GM12892 (cell line): ENCODE measurements around the gene KCNJ13. TPM values are rescaled to one million over a fixed set of nuclear protein-coding genes. Genes with fewer than 3 reads are reported as not detected.

ENCODE experiments used
- DNase-seq: peaks from one replicate; pipeline ENCODE4 v3.0.0; 2011; ENCODE audit not compliant: insufficient read length
- FAIRE-seq: peaks from 2 replicates; lab custom pipeline; 2011; peaks lifted over from hg19 to GRCh38; lab: Jason Lieb, UNC
- POLR2A ChIP-seq: IDR thresholded peaks from 2 replicates; pipeline ENCODE4 v1.6.1; 2011; ENCODE audit warnings: low read depth, low read length, control low read depth
- POLR2AphosphoS5 ChIP-seq: IDR thresholded peaks from 2 replicates; pipeline ENCODE4 v1.6.1; 2011; ENCODE audit warnings: low read depth, low read length, control low read depth
- TAF1 ChIP-seq: IDR thresholded peaks from 2 replicates; pipeline ENCODE4 v1.6.1; 2011; ENCODE audit warnings: low read depth, mild to moderate bottlenecking, control low read depth, low read length, borderline replicate concordance
- polyA plus RNA-seq: library from polyadenylated mRNA; unstranded; fragments of >200 nt; gene quantifications from one replicate; pipeline ENCODE4 v1.2.1, GENCODE V29; 2012; ENCODE audit warnings: missing spikeins, inconsistent platforms; ENCODE audit not compliant: missing spikeins

KCNJ13 gene
- 0.89 TPM for polyA plus RNA-seq

DNA sequence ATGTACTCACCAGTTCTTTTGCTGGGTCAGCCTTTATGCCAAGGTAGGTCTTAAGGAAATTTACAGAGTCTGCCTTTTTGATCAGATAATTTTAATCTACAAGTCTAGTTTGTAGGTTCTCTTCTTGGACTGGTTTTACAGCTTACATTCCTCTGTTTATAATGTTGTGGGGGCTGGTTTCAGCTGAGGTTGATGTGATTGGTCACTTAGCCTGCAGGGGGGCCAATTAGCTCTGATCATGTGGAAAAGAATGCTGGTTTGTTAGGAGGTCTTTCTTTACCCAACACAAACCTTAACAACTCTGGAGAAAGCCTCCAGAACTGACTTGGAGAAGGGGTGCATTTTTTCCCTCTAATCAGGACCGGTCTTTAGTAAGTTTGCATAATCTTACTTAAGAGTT, at the start of gene KCNJ13:
Gene KCNJ13 (minus strand): TSS at position 131 of the 400 bp plus-strand sequence. CDS start 5,203 bp downstream, outside the sequence.
- TF ChIP-seq POLR2A (no peak), POLR2AphosphoS5 (no peak), TAF1 (no peak)
- FAIRE-seq (no peak), DNase-seq (no peak)

DNA sequence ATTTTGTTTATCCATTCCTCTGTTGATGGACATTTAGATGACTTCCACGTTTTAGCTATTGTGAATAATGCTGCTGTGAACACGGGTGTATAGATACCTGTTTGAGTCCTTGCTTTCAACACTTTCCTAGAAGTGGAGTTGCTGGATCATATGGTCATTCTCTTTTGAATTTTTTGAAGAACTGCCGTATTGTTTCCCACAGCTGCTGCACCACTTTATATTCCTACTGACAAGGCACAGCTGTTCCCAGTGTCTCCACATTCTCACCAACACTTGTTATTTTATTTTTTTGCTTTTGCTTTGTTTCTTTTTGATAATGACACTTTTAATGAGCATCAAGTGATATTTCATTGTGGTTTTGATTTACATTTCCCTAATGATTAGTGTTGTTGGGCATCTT, 41.4 kb upstream of the KCNJ13 start:
- DNase-seq, result no peak
- FAIRE-seq, result no peak
- TF ChIP-seq POLR2A (no peak), POLR2AphosphoS5 (no peak), TAF1 (no peak)

DNA sequence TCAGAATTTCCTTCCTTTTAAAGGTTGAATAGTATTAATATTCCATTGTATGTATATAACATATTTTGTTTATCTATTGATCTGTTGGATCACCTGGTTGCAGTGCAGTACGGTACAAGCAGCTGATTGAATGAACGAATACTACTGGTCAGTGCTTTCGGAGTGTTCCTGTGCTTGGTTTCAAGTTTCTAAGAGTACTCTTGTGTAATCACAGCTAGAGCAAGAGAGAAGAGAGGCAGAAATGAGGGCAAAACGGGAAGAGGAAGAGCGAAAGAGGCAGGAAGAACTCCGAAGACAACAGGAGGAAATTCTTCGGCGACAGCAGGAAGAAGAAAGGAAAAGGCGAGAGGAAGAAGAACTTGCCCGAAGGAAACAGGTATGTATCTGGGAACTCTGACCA, 40.3 kb upstream of the KCNJ13 start:
- DNase-seq (no peak), FAIRE-seq (no peak)
- TF ChIP-seq TAF1, result no peak
- no peak for TF ChIP-seq POLR2A
- TF ChIP-seq POLR2AphosphoS5, result no peak

DNA sequence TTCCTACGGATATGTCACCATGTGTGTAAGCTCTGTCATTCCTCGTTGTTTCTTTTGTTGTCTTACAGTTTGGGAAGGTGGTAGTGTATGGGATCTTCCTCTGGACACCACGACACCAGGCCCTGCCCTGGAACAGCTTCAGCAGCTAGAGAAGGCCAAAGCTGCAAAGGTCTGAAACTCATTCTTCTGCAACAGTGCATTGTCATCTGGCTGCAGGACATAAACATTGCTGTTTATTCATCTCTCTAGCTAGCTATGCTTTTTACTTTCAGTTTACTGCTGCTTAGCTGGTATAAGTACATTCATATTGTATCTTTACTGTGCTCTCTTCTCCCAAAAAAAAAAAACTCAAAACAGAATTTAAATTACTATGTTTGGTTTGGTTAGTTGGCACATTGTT, 39.2 kb upstream of the KCNJ13 start:
- FAIRE-seq, result peak; percentile 53
- TF ChIP-seq POLR2AphosphoS5, result no peak
- TF ChIP-seq TAF1, result no peak
- no peak for TF ChIP-seq POLR2A
- DNase-seq, result no peak

DNA sequence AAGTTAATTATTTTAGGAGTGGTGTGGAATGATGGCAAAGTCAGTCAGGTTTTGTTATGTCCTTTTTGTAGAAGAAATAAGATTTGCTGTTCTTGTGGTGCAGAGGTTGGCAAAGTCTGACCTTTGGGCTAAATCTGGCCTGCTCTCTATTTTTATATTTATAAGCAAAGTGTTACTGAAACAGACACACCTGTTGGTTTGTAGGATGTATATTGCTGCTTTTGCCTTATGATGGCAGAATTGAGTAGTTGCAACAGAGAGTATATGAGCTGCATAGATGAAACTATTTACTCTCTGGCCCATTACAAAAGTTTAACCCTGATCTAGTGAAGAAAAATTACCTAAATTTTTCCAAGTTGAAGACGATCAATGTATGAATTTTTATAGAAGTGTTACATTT, 34.1 kb upstream of the KCNJ13 start:
- FAIRE-seq (peak; percentile 48), DNase-seq (no peak)
- TF ChIP-seq POLR2AphosphoS5, result no peak
- no peak for TF ChIP-seq TAF1
- TF ChIP-seq POLR2A, result no peak

DNA sequence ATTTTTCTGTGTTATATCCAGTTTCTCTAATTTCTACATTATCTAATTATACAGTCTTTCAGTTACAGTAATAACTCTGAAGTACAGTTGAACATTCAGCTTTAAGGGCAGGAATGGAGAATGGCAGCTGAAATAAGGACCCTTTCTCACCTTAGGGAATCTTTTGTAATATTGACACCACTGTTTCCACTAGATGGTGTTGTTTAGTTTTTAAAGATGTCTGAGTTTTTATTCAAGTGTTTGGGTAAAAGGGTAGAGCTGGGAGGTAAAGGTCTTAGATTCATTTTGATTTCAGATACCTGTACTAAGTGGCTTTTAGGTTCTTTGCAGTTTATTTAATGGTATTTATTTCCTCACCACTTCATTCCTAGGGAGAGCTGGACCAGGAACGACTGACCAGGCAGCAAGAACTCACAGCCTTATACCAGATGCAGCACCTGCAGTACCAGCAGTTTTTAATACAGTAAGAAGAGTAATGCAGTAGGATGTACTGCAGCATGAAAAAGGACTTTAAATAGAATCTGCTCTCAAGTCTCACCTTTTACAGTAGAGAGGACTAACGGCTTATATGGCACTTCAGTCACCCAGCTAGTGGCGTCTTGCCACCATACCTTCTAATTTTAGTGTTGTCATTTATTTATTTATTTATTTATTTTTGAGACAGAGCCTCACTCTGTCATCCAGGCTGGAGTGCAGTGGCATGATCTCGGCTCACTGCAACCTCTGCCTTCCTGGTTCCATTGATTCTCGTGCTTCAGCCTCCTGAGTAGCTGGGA, 33.2 kb upstream of the KCNJ13 start:
- DNase-seq (no peak), FAIRE-seq (no peak)
- TF ChIP-seq TAF1, result no peak
- no peak for TF ChIP-seq POLR2AphosphoS5
- TF ChIP-seq POLR2A, result no peak

DNA sequence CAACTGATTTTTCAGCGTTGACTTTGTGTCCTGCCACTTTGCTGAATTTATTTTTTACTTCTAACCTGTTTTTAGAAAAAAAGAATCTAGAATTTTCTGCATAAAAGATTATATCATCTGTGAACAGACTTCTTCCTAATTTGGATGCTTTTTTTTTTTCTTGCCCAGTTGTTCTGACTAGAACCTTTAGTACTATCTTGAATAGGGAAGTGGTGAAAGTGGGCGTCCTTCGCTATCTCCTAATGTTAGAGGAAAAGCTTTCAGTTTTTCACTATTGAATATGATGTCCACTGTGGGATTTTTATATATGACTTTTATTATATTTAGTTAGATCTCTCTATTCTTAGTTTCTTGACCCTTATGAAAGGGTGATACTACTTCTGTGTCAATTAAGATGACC, 25.7 kb upstream of the KCNJ13 start:
- no peak for TF ChIP-seq POLR2AphosphoS5
- no peak for TF ChIP-seq POLR2A
- TF ChIP-seq TAF1, result no peak
- no peak for DNase-seq
- FAIRE-seq, result no peak

DNA sequence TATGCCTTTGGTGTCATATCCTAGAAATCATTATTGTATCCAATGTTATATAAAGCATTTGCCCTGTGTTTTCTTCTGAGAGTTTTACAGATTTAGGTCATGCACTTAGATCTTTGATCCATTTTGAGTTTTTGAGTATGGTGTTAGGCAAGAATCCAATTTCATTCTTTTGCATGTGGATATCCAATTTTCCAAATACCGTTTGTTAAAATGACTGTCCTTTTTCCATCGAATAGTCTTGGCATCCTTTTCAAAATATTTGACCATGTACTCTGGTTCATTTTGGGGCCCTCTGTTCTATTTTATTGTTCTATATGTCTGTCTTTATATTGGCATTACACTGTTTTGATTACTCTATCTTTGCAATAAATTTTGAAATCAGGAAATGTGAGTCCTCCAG, 23.8 kb upstream of the KCNJ13 start:
- FAIRE-seq, result no peak

DNA sequence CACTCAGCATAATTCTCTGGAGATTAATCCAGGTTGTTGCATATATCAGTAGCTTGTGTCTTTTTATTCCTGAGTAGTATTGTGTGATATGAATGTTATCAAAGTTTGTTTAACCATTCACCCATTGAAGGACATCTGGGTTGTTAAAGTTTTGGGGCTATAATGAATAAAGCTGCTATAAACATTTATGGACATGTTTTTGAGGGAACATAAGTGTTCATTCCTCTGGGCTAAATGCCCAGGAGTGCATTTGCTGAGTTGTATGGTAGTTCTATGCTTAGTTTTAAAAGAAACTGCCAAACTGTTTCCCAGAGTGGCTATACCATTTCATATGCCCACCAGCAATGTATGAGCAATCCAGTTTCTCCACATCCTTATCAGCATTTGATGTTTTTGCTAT, 21.8 kb upstream of the KCNJ13 start:
- TF ChIP-seq POLR2AphosphoS5, result no peak
- TF ChIP-seq TAF1, result no peak
- TF ChIP-seq POLR2A, result no peak
- DNase-seq (no peak), FAIRE-seq (peak; percentile 62)

More for the DNA sequence above, 23.8 kb upstream of the KCNJ13 start:
- TF ChIP-seq TAF1, result no peak
- TF ChIP-seq POLR2AphosphoS5, result no peak
- no peak for DNase-seq

DNA sequence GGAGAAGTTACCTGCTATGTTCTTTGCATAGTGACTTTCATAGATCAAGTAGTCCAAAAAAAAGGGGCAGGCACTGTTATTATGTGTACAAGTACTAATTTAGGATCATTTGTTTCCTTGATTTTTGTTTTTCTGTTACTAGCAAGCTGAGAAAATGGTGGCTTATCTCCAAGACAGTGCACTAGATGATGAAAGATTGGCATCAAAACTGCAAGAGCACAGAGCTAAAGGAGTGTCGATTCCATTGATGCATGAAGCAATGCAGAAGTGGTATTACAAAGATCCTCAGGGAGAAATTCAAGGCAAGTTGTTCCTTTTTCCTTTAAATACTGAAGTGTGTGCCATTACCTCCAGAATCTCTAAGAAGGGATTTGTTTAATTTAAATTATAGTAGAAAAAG, 19.6 kb upstream of the KCNJ13 start:
- TF ChIP-seq POLR2AphosphoS5 (no peak), POLR2A (no peak), TAF1 (no peak)
- DNase-seq, result no peak
- no peak for FAIRE-seq

DNA sequence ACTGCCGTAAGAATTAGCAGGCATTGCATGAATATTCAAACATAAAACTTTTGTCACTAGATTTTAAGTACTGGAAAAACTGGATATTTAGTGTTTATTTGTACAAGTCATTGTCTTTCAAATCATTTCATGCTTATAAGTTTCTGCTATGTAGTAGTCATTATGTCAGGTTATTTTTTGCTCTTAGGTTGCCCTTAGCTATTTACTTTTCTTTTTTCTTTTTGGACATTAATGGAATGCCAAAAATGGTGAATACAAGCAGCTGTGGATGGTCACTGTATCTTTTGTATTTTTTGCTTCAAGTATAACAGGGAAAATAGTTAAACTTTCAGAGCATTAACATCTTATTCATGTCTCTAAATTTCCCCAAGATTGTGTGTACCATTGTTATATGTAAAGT, 18.6 kb upstream of the KCNJ13 start:
- DNase-seq (no peak), FAIRE-seq (no peak)
- TF ChIP-seq POLR2A (no peak), TAF1 (no peak), POLR2AphosphoS5 (no peak)

DNA sequence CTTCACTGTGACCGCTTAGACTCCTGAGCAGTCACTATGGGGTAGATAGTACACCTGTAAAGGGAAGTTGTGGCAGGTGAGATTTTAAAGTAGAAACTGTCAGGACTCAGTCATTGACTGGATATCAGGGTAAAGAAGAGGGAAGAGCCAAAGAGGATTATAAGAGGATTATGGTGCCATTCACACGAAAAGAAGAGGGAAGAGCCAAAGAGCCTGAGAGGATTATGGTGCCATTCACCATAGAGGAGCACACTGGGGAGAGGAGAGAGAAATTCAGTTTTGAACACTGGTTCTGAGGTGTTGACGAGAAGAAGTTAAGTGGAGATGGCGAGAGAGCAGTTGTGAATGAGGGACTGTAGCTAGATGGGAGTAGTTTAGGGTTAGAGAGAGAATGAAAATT, 16.9 kb upstream of the KCNJ13 start:
- FAIRE-seq (no peak), DNase-seq (no peak)
- no peak for TF ChIP-seq POLR2AphosphoS5
- no peak for TF ChIP-seq POLR2A
- TF ChIP-seq TAF1, result no peak
